NCI-H2081 treated with DMSO at 0.1 percent for 48 hours (cell line): ENCODE data around the gene UST.
"Not testable (repeated sequence)": the region's sequence is repeated elsewhere in the genome, so short reads cannot be mapped to it uniquely, and the experiment has no call there.

Source experiments
- DNase-seq: peaks from one replicate; lab custom pipeline; 2025; lab: John Stamatoyannopoulos, UW

UST gene

GRCh38 chr6:148978298-148978697, 231.5 kb downstream of the UST start:
- DNase-seq: not testable (repeated sequence)

- DNase-seq: no peak
These were observed 232.4 kb downstream of the UST start for GRCh38 chr6:148979014-148979901.

GRCh38 chr6:148980234-148980633, 233.4 kb downstream of the UST start:
- DNase-seq: no peak

- no peak for DNase-seq
These were observed 234.7 kb downstream of the UST start for GRCh38 chr6:148981515-148981914.

- DNase-seq: no peak
These were observed 236.4 kb downstream of the UST start for GRCh38 chr6:148983101-148983761.

GRCh38 chr6:148983966-148984365, 237.1 kb downstream of the UST start:
- no peak for DNase-seq

GRCh38 chr6:148984531-148985056, 237.8 kb downstream of the UST start:
- DNase-seq: no peak

- no peak for DNase-seq
These were observed 238.7 kb downstream of the UST start for GRCh38 chr6:148985499-148985898.

- no peak for DNase-seq
These were observed 239.8 kb downstream of the UST start for GRCh38 chr6:148986608-148987007.

- DNase-seq: no peak
These were observed 241.2 kb downstream of the UST start for GRCh38 chr6:148987982-148988381.

- no peak for DNase-seq
These were observed 242.8 kb downstream of the UST start for GRCh38 chr6:148989585-148989984.

GRCh38 chr6:148990403-148990802, 243.6 kb downstream of the UST start:
- no peak for DNase-seq

- DNase-seq: no peak
These were observed 250.0 kb downstream of the UST start for GRCh38 chr6:148996815-148997214.

- no peak for DNase-seq
These were observed 251.0 kb downstream of the UST start for GRCh38 chr6:148997865-148998264.

GRCh38 chr6:148998704-148999103, 251.9 kb downstream of the UST start:
- DNase-seq: no peak

GRCh38 chr6:148999501-148999900, 252.7 kb downstream of the UST start:
- DNase-seq: no peak

GRCh38 chr6:148999929-149000468, 253.2 kb downstream of the UST start:
- DNase-seq: no peak

- no peak for DNase-seq
These were observed 254.6 kb downstream of the UST start for GRCh38 chr6:149001422-149001821.

GRCh38 chr6:149003560-149003959, 256.7 kb downstream of the UST start:
- no peak for DNase-seq

GRCh38 chr6:149004664-149005063, 257.8 kb downstream of the UST start:
- no peak for DNase-seq

GRCh38 chr6:149006236-149006635, 259.4 kb downstream of the UST start:
- not testable (repeated sequence) for DNase-seq

- no peak for DNase-seq
These were observed 259.8 kb downstream of the UST start for GRCh38 chr6:149006671-149007070.

- no peak for DNase-seq
These were observed 261.0 kb downstream of the UST start for GRCh38 chr6:149007846-149008245.
